Middle frontal gyrus (tissue), 1 donor: ENCODE measurements around the gene CYP4Z1.
"Not testable (repeated sequence)": the region's sequence is repeated elsewhere in the genome, so short reads cannot be mapped to it uniquely, and the experiment has no call there.

Experiments
- DNase-seq: peaks from one replicate; pipeline ENCODE4 v3.0.0-alpha.2; 2015; ENCODE audit warnings: low spot score; ENCODE audit errors: extremely low spot score

The CYP4Z1 gene

GRCh38 chr1:47067097-47067594, at the start of gene CYP4Z1:
Gene CYP4Z1, plus strand, starts transcription at chr1:47067231. Its CDS starts 260 bp downstream, at chr1:47067491.
- DNase-seq: no peak

- DNase-seq: no peak
Observed at GRCh38 chr1:47021070-47021469, 46.0 kb upstream of the CYP4Z1 start.

GRCh38 chr1:47023268-47024140, 43.5 kb upstream of the CYP4Z1 start, which contains the start of gene CYP4X1:
Gene CYP4X1, plus strand, starts transcription at chr1:47023669. Its CDS starts 149 bp downstream, at chr1:47023818.
- DNase-seq: no peak

DNA sequence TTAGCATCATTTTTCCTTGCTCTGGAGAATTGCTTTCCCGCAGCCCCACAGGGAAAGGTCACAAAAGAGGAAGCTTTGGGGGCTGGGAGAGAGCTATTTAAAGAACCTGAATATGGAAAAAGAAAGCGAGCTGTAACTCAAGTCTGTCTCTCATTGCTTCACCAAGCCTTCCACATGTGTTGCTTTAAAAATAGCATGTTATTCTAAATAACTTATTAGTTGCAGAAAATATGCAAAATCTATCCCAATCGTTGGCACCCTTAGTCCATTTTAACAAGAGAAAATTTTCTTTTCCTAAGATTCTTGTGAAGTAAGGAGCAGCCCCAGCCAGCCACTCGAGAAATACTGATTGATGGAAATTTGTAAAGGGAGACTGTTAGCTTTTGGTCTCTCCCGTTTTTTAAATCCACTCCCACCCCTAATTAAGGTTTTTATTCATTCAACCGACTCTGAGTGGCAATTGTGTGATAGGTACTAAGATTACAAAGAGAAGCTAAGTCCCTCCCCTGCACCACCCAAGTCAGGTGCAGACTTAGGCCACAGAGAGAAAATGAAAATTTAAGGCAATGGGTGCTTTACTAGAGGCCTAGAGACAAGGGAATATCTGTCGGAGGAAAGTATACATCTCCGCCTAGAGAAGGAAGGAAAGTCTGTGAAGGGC, 42.8 kb upstream of the CYP4Z1 start:
- no peak for DNase-seq

GRCh38 chr1:47030170-47030805, 36.7 kb upstream of the CYP4Z1 start:
- DNase-seq: no peak

- no peak for DNase-seq
Observed at GRCh38 chr1:47031059-47031458, 36.0 kb upstream of the CYP4Z1 start.

GRCh38 chr1:47031585-47031984, 35.4 kb upstream of the CYP4Z1 start:
- DNase-seq: no peak

GRCh38 chr1:47036764-47037163, 30.3 kb upstream of the CYP4Z1 start:
- DNase-seq: no peak

DNA sequence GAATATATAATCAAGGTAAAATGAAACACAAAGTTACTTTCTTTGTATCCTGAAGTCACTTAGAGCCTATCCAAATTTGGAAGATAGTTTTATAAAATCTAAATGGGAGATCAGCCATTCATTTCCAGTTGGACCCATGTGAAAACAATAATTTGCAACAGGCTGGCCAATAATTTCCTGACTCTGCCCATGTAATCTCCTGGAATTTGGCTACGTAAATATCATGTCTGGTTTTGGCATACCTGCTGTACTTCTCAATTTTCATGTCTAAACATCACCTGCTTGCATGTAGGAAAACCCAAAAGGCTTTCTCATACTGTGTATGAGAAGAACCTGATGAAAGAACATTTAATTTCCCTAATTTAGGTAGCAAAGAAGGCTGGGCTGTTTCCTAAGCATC, 7.7 kb upstream of the CYP4Z1 start:
- no peak for DNase-seq

GRCh38 chr1:47069080-47069479, 2.0 kb downstream of the CYP4Z1 start:
- DNase-seq: not testable (repeated sequence)

GRCh38 chr1:47069509-47069908, 2.5 kb downstream of the CYP4Z1 start:
- DNase-seq: not testable (repeated sequence)

DNA sequence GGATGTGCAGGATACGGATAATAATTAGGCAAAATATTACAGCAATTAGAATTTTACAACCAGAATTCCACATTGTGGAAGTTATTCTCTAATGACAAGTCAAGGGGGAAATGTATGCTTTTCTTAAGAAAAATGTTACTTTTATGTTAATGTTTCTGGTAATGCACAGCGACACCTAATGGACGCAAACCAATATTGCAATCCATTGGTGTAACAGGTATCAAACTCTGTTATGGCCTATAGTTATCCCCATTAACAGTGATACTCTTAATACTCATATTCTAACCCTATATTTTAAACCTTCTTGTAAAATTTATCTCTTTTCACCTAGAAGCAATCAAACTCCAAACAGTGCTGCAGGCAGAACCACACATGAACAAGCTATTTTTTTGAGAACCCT, 22.3 kb downstream of the CYP4Z1 start:
- DNase-seq: not testable (repeated sequence)

- not testable (repeated sequence) for DNase-seq
Observed at GRCh38 chr1:47091476-47091875, 24.4 kb downstream of the CYP4Z1 start.

GRCh38 chr1:47104816-47105215, 37.8 kb downstream of the CYP4Z1 start:
- DNase-seq: no peak

DNA sequence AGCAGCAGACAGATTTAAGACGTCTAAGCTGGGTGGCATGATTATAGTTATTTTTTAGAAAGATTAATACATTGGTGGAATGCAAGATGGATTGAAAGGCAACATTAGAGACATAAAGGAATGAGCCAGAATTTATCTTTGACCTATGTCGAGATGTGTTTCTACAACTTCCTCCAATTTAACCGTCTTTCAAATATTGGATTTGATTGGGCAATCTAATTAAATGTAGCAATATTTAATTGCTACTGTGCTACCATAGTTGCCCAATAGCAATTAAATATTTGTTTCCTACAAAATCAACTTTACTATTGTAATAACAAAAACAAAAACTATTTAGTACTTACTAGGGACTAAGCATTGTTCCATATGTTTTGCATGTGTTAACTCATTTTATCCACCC, 39.8 kb downstream of the CYP4Z1 start:
- DNase-seq: no peak

DNA sequence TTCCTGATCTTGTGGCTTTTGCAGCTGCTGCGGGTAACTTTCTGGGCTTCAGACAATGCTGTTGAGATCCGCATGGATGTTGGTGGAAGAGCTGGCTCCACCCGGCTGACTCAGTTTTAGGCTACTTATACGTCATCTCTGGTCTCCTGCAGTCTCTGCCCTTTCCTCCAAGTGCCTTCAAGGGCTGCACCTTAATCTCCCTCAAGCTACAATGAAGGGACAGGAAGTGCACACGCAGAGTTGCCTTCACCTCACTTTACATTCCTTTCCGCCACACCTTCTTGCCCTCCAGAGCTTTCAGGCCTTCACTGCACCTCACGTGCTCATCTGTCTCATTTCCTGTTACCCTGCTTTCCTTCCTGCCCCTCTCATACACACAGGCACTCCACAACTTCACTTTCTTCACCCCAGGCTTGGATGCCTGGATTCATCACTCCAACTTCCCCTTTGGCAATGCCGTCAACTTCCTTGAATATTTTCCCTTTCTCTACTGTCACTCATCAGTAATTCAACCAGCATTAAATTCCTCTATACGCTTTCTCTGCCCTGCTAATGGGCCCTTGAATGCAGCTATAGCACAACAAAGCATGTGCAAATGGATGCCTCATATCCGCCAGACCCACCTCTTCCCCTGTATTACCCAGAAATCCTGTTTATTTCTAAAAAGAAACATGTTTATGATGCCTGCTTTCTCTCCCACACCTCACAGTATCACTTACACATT, 41.0 kb downstream of the CYP4Z1 start:
- not testable (repeated sequence) for DNase-seq

DNA sequence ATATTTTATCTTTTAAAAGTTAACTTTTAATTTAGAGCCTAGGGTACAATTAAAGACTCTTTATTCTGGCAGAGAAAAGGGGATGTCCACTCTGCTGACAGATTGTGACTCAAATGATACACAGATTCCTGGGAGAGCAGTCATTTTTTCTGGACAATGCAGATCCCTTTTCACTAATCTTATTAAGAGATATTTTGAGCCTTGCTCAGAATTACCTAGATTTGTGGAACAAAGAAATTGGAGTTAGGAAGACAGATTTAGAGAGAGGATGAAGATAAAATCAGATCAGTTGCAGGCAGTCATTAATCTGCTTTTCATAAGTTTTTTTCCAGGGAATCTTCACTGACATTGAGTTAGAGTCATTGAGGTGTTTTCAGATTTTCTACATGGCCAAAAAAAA, 42.5 kb downstream of the CYP4Z1 start:
- DNase-seq: not testable (repeated sequence)

DNA sequence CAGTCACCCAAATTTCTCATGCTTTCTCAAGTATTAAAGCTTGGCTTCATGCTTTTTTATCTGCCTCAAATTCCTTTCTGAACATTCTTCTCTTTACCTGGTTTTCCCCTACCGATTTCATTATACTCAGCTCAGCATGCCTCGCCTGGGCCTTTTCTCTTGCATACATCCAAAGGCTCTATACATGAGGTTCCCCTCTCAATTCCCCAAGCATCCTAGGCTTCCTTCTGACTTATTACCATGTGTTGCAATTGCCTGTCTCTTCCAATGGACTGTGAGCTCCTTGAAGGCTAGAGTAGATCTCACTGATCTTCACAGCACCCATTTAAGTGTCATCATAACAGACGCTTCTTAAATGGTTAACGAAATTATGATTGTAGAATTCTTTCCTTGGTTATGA, 46.1 kb downstream of the CYP4Z1 start:
- DNase-seq: no peak

DNA sequence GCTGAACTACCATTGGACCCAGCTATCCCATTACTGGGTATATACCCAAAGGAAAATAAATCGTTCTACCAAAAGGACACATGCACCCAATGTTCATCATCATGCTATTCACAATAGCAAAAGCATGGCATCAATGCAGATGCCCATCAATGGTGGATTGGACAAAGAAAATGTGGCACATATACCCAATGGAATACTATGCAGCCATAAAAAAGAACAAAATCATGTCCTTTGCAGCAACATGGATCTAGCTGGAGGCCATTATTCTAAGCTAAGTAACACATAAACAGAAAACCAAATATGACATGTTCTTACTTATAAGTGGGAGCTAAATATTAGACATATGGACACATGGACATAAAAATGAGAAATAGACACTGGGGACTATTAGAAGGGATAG, 54.0 kb downstream of the CYP4Z1 start:
- not testable (repeated sequence) for DNase-seq

DNA sequence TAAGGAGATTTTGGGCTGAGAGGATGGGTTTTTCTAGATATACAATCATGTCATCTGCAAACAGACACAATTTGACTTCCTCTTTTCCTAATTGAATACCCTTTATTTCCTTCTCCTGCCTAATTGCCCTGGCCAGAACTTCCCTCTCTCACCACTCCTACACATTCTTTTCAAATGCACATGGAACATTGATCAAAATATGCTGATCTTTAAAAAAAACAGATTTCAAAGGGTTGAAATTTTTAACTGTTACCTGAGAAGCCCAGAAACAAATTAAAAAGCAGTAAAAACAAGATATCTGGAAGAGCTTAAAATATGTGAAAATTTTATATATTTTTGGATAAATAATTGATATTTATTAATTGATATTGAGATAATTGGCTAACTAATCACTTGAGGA, 57.8 kb downstream of the CYP4Z1 start:
- not testable (repeated sequence) for DNase-seq

DNA sequence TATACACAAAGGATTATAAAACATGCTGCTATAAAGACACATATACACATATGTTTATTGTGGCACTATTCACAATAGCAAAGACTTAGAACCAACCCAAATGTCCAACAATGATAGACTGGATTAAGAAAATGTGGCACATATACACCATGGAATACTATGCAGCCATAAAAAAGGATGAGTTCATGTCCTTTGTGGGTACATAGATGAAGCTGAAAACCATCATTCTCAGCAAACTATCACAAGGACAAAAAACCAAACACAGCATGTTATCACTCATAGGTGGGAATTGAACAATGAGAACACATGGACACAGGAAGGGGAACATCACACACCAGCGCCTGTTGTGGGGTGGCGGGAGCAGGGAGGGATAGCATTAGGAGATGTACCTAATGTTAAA, 60.0 kb downstream of the CYP4Z1 start:
- not testable (repeated sequence) for DNase-seq
